T-cell (primary cell): Measurements from ENCODE around the gene PRKCD. TPM values are rescaled to one million over a fixed set of nuclear protein-coding genes. Genes with fewer than 3 reads are reported as not detected.

Experiments
- ATAC-seq, 4 experiments: fragments of 200-7000 bp in 3 of 4; fragments of 150-1000 bp in 1 of 4; cut with Tn5 transposase; replicated peaks in 1 of 4; 1 replicate in 3 of 4; 2 replicates in 1 of 4; pipeline ENCODE4 v1.10.0; 2021; ENCODE audit warnings: moderate library complexity in 3 of 4, mild to moderate bottlenecking in 2 of 4, moderate number of reproducible peaks in 1 of 4
- CTCF ChIA-PET, 2 donors: fragments of 300-600 bp; sonication (Branson Sonifier 250); formaldehyde crosslinking; loops; one replicate each; lab custom pipeline; 2022; ENCODE audit warnings: antibody characterized with exemption in 2 of 2; lab: Charles Lee
- POLR2A ChIA-PET, 2 donors: fragments of 300-600 bp; sonication (Branson Sonifier 250); formaldehyde crosslinking; loops; one replicate each; lab custom pipeline; 2022; ENCODE audit warnings: antibody characterized with exemption in 2 of 2; lab: Charles Lee
- DNase-seq, 35 experiments: peaks; one replicate each; pipeline versions ENCODE4 v3.0.0 to v3.0.0-alpha.2; 2013 to 2023
- H3K27ac ChIP-seq: one replicate; pipeline ENCODE4 v1.5.1; 2013; ENCODE audit warnings: low read length
- H3K27me3 ChIP-seq, 2 experiments: replicated peaks in 1 of 2; 1 replicate in 1 of 2; 2 replicates in 1 of 2; pipeline versions ENCODE4 v1.6.1 to v1.7.0; 2013; ENCODE audit warnings: low read length in 1 of 2, mixed read lengths in 1 of 2; ENCODE audit not compliant: control insufficient read depth in 2 of 2, insufficient read depth in 2 of 2; ENCODE audit errors: extremely low read depth in 1 of 2
- H3K36me3 ChIP-seq, 2 donors: 1 replicate in 1 of 2; 2 replicates in 1 of 2; pipeline versions ENCODE4 v1.6.1 to v1.7.0; 2013; ENCODE audit warnings: low read length in 1 of 2; ENCODE audit not compliant: control insufficient read depth in 2 of 2, insufficient read depth in 1 of 2; ENCODE audit errors: extremely low read depth in 1 of 2
- H3K4me1 ChIP-seq, 2 experiments: 1 replicate in 1 of 2; 2 replicates in 1 of 2; pipeline versions ENCODE4 v1.6.1 to v1.7.0; 2013; ENCODE audit warnings: low read length in 2 of 2, mixed read lengths in 1 of 2; ENCODE audit not compliant: insufficient read depth in 2 of 2, control insufficient read depth in 1 of 2; ENCODE audit errors: extremely low read depth in 1 of 2
- H3K4me3 ChIP-seq, 2 donors: 1 replicate in 1 of 2; 2 replicates in 1 of 2; pipeline versions ENCODE4 v1.5.1 to v1.7.0; 2013; ENCODE audit warnings: mild to moderate bottlenecking in 2 of 2, low read length in 1 of 2, moderate library complexity in 1 of 2; ENCODE audit not compliant: control insufficient read depth in 1 of 2; ENCODE audit errors: extremely low read depth in 1 of 2
- H3K9me3 ChIP-seq: 2 replicates; pipeline ENCODE4 v1.7.0; 2013
- H3K27ac Mint-ChIP-seq, 2 donors: one replicate each; pipeline ENCODE4 v1.8.0; 2020 to 2021; ENCODE audit warnings: mild to moderate bottlenecking in 2 of 2, mixed read lengths in 2 of 2
- H3K27me3 Mint-ChIP-seq, 2 donors: one replicate each; pipeline ENCODE4 v1.8.0; 2021 to 2022; ENCODE audit warnings: mixed read lengths in 2 of 2
- H3K36me3 Mint-ChIP-seq: one replicate; pipeline ENCODE4 v1.8.0; 2021; ENCODE audit warnings: mixed read lengths
- H3K4me1 Mint-ChIP-seq, 3 donors: one replicate each; pipeline ENCODE4 v1.8.0; 2020 to 2022; ENCODE audit warnings: mixed read lengths in 3 of 3, mild to moderate bottlenecking in 1 of 3
- H3K4me3 Mint-ChIP-seq, 3 donors: one replicate each; pipeline ENCODE4 v1.8.0; 2020 to 2022; ENCODE audit warnings: mild to moderate bottlenecking in 3 of 3, mixed read lengths in 3 of 3, moderate library complexity in 3 of 3
- H3K9me3 Mint-ChIP-seq, 3 donors: one replicate each; pipeline ENCODE4 v1.8.0; 2020 to 2022; ENCODE audit warnings: mixed read lengths in 3 of 3
- WGBS: methylation state at CpG from one replicate; pipeline ENCODE4 v1.1.5; 2013; ENCODE audit warnings: missing lambda C conversion rate; ENCODE audit not compliant: insufficient coverage; 5-methylcytosine and 5-hydroxymethylcytosine counted together
- total RNA-seq, 35 experiments: library from RNA in 6 of 35; stranded (reverse) in 6 of 35; fragments of 120-200 nt in 1 of 35; gene quantifications; one replicate each; pipeline versions ENCODE4 v1.2.1 to v1.2.4 and lab custom pipeline; 2013 to 2026

Gene PRKCD
- total RNA-seq, 5 donors from 2014 or later (not counting 1 experiment from before 2014, with no cell fraction given): 15.3 to 23.3 (median 19.2) TPM

DNA sequence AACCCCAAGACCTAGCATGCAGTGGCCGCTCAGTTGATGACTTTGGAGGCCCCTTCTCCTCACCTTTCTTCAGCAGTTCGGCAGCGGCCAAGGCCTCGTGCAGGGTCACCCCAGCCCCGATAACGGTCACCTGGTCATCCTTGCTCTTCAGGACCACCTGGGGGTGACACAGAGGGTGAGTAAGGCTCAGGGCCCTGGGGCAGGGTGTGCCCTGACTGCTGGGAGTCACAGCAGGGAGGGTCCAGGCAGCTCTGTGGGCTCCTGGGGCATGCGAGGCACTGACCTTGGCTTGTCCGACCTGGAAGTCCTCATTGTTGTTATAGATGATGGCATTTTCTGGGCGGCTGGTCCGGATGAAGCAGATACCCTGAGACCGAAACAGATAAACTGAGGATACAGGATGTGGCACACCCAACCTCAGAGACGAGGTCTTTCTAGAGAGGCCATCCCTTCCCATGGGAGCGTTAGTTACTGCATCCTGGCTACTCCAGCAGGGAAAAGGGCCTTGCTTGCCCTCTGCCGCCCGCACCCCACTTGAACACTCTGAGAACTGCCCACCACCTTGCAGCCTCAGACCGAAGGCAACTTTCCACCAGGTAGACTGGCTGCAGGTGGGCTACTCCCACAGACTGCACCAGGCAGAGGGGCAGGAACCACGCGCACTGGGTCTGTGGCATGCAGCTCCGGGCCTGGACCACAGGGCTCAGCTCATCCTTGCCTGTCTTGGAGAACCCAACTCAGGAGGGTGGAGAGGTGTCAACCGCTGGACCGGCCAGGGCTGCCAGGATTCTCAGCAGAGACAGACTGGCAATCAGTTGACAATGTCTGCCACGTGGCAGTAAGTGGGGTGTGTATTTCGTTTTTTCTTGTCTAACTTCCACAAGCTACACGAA lies 67.2 kb downstream of the PRKCD start:
- Mint-ChIP-seq H3K27me3 (no peaks in the 10 kb centered on the region), H3K4me1 (no peaks in the 10 kb centered on the region), H3K27ac (no peak overlapping the region), H3K9me3 (no peaks in the 10 kb centered on the region), H3K36me3 (peaks cover 34% of the 10 kb centered on the region), H3K4me3 (no peak overlapping the region)
- ChIA-PET CTCF (no interaction called here), POLR2A (no interaction called here)
- WGBS: 97% methylated on average over 14 of the region's 24 CpGs
- Histone ChIP-seq H3K4me1 (no peaks in the 10 kb centered on the region), H3K9me3 (no peaks in the 10 kb centered on the region), H3K27me3 (no peaks in the 10 kb centered on the region), H3K36me3 (peaks cover 40 to 89% of the 10 kb centered on the region in 2 donors), H3K27ac (no peak overlapping the region), H3K4me3 (no peak overlapping the region)
- ATAC-seq: no peak
- DNase-seq: no peak

DNA sequence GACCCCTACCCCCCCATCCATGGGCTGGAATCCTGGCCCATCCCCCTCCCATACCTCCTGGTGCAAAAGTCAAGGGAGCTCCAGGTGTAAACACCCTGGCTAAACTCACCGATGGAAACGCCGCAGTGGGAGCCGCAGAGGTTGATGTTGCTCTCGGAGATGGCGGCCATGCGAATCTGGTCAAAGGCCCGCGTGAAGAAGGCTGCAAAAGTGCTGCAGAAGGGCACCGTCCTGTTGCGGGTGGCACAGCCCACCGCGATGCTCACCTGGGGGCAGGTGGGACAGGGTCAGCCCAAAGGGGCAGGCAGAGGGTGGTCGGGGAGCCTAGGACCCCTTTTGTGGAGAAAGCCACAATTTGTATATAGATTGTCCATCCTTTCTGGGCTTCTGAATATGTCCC lies 68.2 kb downstream of the PRKCD start:
- no peak overlapping the region for H3K4me3 ChIP-seq
- no peaks in the 10 kb centered on the region for H3K27me3 Mint-ChIP-seq
- H3K27me3 ChIP-seq: no peaks in the 10 kb centered on the region
- ChIA-PET CTCF (no interaction called here), POLR2A (no interaction called here)
- H3K9me3 ChIP-seq: no peaks in the 10 kb centered on the region
- H3K4me1 Mint-ChIP-seq: no peaks in the 10 kb centered on the region
- whole genome bisulfite sequencing: 99% methylated on average over 11 of the region's 14 CpGs
- H3K36me3 Mint-ChIP-seq: peaks cover 37% of the 10 kb centered on the region
- no peak overlapping the region for H3K27ac Mint-ChIP-seq
- no peak overlapping the region for H3K27ac ChIP-seq
- no peak overlapping the region for H3K4me3 Mint-ChIP-seq
- H3K36me3 ChIP-seq: peaks cover 41 to 95% of the 10 kb centered on the region in 2 donors
- no peaks in the 10 kb centered on the region for H3K9me3 Mint-ChIP-seq
- H3K4me1 ChIP-seq: no peaks in the 10 kb centered on the region
- ATAC-seq (no peak), DNase-seq (no peak)

DNA sequence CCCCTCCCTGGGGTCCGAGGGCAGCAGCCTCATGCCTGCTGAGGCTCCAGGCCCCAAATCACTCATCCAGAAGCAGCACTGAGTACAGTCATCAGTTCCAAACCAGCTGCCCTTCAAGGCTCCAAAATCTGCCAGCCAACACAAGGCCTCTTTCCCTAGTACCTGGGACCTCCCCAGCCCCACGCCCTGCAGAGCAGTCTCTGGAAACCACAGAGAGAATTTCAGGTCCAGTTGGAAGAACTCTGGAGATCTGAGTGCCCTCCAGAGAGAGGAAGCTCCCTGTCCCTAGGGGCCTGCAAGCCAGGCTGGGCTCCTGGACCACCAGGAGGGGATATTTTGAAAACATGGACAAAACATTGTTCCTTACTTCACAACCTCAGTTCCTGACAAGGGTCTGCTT lies 68.6 kb downstream of the PRKCD start:
- DNase-seq: no peak
- Mint-ChIP-seq H3K36me3 (peaks cover 40% of the 10 kb centered on the region), H3K27ac (no peak overlapping the region), H3K27me3 (no peaks in the 10 kb centered on the region), H3K9me3 (no peaks in the 10 kb centered on the region), H3K4me1 (no peaks in the 10 kb centered on the region), H3K4me3 (no peak overlapping the region)
- Histone ChIP-seq H3K4me1 (no peaks in the 10 kb centered on the region), H3K9me3 (no peaks in the 10 kb centered on the region), H3K4me3 (no peak overlapping the region), H3K27ac (no peak overlapping the region), H3K27me3 (no peaks in the 10 kb centered on the region), H3K36me3 (peaks cover 41 to 95% of the 10 kb centered on the region in 2 donors)
- CTCF ChIA-PET: no interaction called here
- POLR2A ChIA-PET: no interaction called here
- WGBS: 78% methylated on average over 1 of the region's 2 CpGs
- no peak for ATAC-seq

DNA sequence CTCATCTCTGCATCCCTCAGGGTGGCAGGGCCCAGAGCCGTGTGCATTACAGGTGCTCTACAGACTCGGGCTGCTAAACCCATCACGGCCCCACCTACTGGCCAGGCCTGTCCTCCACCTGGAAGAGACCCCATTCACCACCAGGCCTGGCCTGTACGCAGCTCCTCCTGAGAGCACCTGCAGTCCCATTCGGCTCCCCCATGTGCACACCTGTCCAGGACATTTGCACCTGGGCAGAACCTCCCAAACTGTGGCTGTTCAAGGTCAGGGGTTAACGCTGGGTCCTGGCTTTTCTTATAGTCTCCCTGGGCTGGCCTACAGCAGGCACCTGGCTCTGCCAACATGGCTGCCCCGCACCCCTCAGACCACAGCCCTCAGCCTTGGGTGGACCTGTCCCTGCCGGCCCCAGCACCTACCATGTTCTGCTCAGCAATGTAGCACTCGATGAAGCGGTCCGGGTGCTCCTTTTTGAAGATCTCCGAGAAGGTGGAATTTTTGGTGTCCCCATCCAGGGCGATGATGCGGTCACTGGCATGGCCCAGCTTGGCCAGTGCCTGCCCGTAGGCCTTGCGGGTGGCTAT lies 69.1 kb downstream of the PRKCD start:
- no peaks in the 10 kb centered on the region for H3K4me1 Mint-ChIP-seq
- WGBS: 95% methylated on average over 16 of the region's 16 CpGs
- no peaks in the 10 kb centered on the region for H3K27me3 ChIP-seq
- peaks cover 39 to 97% of the 10 kb centered on the region in 2 donors for H3K36me3 ChIP-seq
- H3K9me3 ChIP-seq: no peaks in the 10 kb centered on the region
- H3K36me3 Mint-ChIP-seq: peaks cover 37% of the 10 kb centered on the region
- no peak overlapping the region for H3K27ac ChIP-seq
- no peaks in the 10 kb centered on the region for H3K27me3 Mint-ChIP-seq
- H3K9me3 Mint-ChIP-seq: no peaks in the 10 kb centered on the region
- DNase-seq: no peak
- no peak overlapping the region for H3K27ac Mint-ChIP-seq
- H3K4me3 Mint-ChIP-seq: no peak overlapping the region
- POLR2A ChIA-PET: no interaction called here
- H3K4me3 ChIP-seq: no peak overlapping the region
- ATAC-seq: no peak
- CTCF ChIA-PET: no interaction called here
- H3K4me1 ChIP-seq: no peaks in the 10 kb centered on the region

DNA sequence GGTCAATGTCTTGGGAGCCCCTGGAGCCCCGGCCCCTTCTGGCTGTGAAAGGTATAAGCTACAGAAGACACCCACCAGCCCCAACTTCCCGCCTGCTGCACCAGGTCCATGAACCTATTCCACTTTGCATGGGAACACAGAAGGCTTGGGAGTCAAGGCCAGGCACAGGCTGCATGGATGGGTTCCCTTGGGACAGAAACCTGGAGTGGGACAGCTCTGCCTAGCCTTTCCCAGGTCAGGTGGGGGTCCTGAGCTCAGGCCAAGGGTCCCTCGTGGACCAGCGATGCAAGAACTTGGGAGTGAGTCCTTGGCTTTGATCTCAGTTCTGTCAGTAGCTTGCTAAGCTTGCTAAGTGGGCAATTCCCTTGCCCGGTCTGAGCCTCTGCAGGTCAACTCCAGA lies 69.8 kb downstream of the PRKCD start:
- DNase-seq (no peak), ATAC-seq (no peak)
- Histone ChIP-seq H3K36me3 (peaks cover 39 to 95% of the 10 kb centered on the region in 2 donors), H3K27me3 (no peaks in the 10 kb centered on the region), H3K4me1 (no peaks in the 10 kb centered on the region), H3K27ac (no peak overlapping the region), H3K4me3 (no peak overlapping the region), H3K9me3 (no peaks in the 10 kb centered on the region)
- no peaks in the 10 kb centered on the region for H3K9me3 Mint-ChIP-seq
- H3K4me3 Mint-ChIP-seq: no peak overlapping the region
- no peaks in the 10 kb centered on the region for H3K27me3 Mint-ChIP-seq
- 94% methylated on average over 4 of the region's 5 CpGs for WGBS
- H3K4me1 Mint-ChIP-seq: no peaks in the 10 kb centered on the region
- H3K27ac Mint-ChIP-seq: no peak overlapping the region
- CTCF ChIA-PET: no interaction called here
- POLR2A ChIA-PET: no interaction called here
- peaks cover 31% of the 10 kb centered on the region for H3K36me3 Mint-ChIP-seq

DNA sequence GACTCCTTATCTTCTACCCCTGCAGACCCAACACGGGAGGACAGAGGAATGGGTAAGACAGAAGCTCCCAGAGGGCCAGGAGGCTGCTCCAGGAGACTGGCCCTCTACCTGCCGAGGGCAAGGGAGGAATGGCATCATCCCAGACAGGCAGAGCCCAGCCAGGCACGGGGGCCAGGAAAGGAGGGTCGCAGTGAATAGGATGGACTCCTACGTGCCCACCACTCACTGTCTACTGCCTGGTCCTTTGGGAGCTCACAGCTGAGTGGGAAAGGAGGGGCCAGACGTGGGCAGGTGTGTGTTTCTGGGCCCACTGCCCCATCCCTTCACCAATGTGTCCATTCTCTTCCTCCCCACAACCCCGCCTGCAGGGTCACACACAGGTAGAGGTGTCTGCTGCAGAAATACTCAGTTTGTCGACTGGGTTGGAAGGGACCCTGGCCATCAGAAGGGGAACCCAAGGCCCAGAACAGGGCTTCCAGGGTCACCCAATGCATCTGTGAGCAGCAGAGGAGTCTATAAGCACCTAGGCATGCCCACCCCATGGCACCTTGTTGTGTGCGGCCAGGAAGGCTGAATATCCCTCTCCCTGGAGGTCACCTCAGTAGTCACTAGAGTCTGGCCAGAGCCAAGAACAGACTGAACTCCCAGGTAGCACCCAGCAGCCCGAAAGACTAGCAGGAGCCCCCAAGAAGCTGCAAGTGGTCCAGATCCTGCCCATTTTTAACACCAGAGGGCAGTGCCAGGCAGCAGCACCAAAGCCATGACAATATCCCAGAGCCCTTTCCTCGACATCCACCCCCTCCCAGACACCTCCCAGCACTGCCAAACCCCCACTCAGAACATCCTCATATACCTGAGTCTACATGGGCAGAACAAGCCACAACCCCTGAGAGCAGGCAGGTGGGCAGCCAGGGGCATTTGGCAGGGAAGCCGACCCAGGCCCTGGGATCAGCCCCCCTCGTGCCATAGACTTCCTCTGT lies 70.8 kb downstream of the PRKCD start:
- Histone ChIP-seq H3K4me3 (no peak overlapping the region), H3K27me3 (no peaks in the 10 kb centered on the region), H3K4me1 (no peaks in the 10 kb centered on the region), H3K27ac (no peak overlapping the region), H3K36me3 (peaks cover 39 to 94% of the 10 kb centered on the region in 2 donors), H3K9me3 (no peaks in the 10 kb centered on the region)
- no peaks in the 10 kb centered on the region for H3K9me3 Mint-ChIP-seq
- DNase-seq: no peak
- H3K27ac Mint-ChIP-seq: no peak overlapping the region
- ChIA-PET POLR2A (no interaction called here), CTCF (interaction anchor here in 1 of 2 donors (0.9 kb wide), 1 partner anchor 117 kb away, joined by 3 read pairs; no protein-coding TSS in a partner anchor)
- 96% methylated on average over 7 of the region's 13 CpGs for WGBS
- H3K4me1 Mint-ChIP-seq: no peaks in the 10 kb centered on the region
- H3K4me3 Mint-ChIP-seq: no peak overlapping the region
- no peak for ATAC-seq
- H3K36me3 Mint-ChIP-seq: peaks cover 22% of the 10 kb centered on the region
- H3K27me3 Mint-ChIP-seq: no peaks in the 10 kb centered on the region
